ENCODE data around the gene CD40LG. TPM values are rescaled to one million over a fixed set of nuclear protein-coding genes. Genes with fewer than 3 reads are reported as not detected.
A peak's percentile ranks its signal among the peaks of the same experiment; 100 is the strongest.

Gene CD40LG
- total and polyA plus RNA-seq, 5 donors from 2014 or later, result 7.6 to 25.0 (median 19.9) TPM

DNA sequence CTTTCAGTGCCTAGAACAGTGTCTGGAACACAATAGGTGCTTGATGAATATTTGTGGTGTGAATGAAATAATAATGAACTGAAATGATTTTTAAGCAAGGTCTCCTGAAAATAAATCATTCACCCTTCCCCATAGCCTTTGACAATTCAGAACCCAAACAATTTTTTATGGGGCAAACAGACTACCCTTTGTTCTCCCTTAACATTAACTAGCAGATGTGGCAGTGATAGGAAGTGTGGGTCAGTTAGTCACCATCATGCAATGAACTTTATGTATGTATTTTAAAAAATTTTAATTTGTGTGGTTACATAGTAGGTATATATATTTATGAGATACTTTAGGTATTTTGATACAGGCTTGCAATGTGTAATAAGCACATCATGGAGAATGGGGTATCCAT is 27.2 kb upstream of the CD40LG start:
- no peak for ATAC-seq (ENCODE audit: low read depth in 2 of 2)
- no peak overlapping the region for H3K27ac ChIP-seq (ENCODE audit: insufficient read depth, low read length, poor library complexity, severe bottlenecking)
- Mint-ChIP-seq H3K4me3 (no peak overlapping the region), H3K27ac (no peak overlapping the region), H3K9me3 (peaks cover 0 to 2% (median 0%) of the 10 kb centered on the region in 7 donors), H3K4me1 (peaks cover 7 to 64% (median 24%) of the 10 kb centered on the region in 4 donors), H3K27me3 (no peaks in the 10 kb centered on the region), H3K36me3 (no peaks in the 10 kb centered on the region)
- H3K9me3 ChIP-seq (ENCODE audit: control insufficient read depth in 2 of 2, low read length in 2 of 2), result no peaks in the 10 kb centered on the region
- no peak overlapping the region for H3K4me3 ChIP-seq (ENCODE audit: low read depth, low read length)
- H3K27me3 ChIP-seq (ENCODE audit: control insufficient read depth, insufficient read depth, low read length), result no peaks in the 10 kb centered on the region
- DNase-seq, result no peak
- H3K36me3 ChIP-seq (ENCODE audit: control insufficient read depth, insufficient read depth, low read length), result no peaks in the 10 kb centered on the region
- peaks cover 19% of the 10 kb centered on the region for H3K4me1 ChIP-seq (ENCODE audit: control insufficient read depth, insufficient read depth, low read length, poor library complexity, severe bottlenecking)

DNA sequence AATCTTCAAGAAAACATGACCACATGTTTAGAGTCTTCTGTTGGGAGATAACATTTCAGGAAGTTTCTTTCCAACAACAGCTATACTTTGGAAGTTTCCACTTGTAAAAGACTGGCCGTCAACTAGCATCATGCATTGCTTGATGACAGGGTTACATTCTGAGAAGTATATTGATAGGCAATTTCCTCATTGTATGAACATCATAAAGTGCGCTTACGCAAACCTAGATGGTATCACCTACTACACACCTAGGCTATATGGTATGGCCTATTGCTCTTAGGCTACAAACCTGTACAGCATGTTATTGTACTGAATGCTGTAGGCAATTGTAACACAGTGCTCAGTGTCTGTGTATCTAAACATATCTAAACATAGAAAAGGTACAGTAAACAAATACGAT is 25.4 kb upstream of the CD40LG start:
- H3K27ac ChIP-seq (ENCODE audit: insufficient read depth, low read length, poor library complexity, severe bottlenecking), result no peak overlapping the region
- H3K36me3 ChIP-seq (ENCODE audit: control insufficient read depth, insufficient read depth, low read length), result no peaks in the 10 kb centered on the region
- H3K27ac Mint-ChIP-seq, result peak overlapping the region in 2 of 3 donors; percentile 16 to 38
- H3K9me3 ChIP-seq (ENCODE audit: control insufficient read depth in 2 of 2, low read length in 2 of 2), result no peaks in the 10 kb centered on the region
- no peak for DNase-seq
- peaks cover 0 to 2% (median 0%) of the 10 kb centered on the region in 7 donors for H3K9me3 Mint-ChIP-seq
- H3K36me3 Mint-ChIP-seq, result no peaks in the 10 kb centered on the region
- no peaks in the 10 kb centered on the region for H3K27me3 ChIP-seq (ENCODE audit: control insufficient read depth, insufficient read depth, low read length)
- H3K4me3 Mint-ChIP-seq, result no peak overlapping the region
- no peak overlapping the region for H3K4me3 ChIP-seq (ENCODE audit: low read depth, low read length)
- H3K4me1 ChIP-seq (ENCODE audit: control insufficient read depth, insufficient read depth, low read length, poor library complexity, severe bottlenecking), result peaks cover 28% of the 10 kb centered on the region
- peaks cover 9 to 67% (median 27%) of the 10 kb centered on the region in 4 donors for H3K4me1 Mint-ChIP-seq
- no peak for ATAC-seq (ENCODE audit: low read depth in 2 of 2)
- no peaks in the 10 kb centered on the region for H3K27me3 Mint-ChIP-seq

DNA sequence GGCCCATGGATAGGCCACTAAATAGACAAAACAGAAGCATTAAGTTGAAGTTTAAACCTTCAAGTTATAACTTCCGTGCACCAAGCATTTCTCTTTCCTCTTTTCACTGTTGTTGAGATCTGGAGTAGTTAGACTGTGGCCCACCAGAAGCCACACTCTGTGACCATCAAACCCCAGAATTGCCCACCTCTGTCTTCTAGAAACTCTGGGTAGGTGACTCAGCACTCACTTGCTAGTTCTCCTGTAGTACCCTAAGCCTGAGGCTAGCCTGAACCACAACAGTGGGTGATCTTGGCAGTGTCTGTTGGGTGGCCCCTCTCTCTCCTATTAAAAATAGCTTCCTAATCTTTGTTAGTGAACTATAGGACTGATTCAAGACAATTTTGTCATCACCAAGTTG is 24.6 kb upstream of the CD40LG start:
- H3K4me3 Mint-ChIP-seq, result no peak overlapping the region

DNA sequence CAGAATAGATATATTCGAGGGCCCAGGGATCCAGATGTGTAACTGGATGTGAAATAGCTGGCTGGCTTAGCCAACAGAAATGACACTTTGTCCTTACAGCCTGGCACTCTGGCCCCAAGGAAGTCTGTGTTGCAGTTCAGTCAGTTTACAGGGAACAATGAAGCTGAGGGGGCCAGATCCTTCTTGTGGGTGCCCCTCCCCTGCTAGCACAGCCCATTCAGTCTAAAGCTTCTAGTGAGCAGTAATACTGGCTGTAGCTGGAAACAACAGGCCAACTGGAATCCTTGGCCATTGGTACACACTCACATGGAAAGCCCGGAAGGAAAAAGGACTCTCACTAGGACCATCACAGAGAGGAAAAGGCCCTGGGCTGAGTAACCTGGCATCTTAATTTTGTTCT is 22.7 kb upstream of the CD40LG start:
- Mint-ChIP-seq H3K27ac (peak overlapping the region in 1 of 3 donors; percentile 66), H3K36me3 (no peaks in the 10 kb centered on the region), H3K4me3 (no peak overlapping the region), H3K27me3 (no peaks in the 10 kb centered on the region), H3K9me3 (peaks cover 0 to 2% (median 0%) of the 10 kb centered on the region in 7 donors), H3K4me1 (peaks cover 9 to 69% (median 36%) of the 10 kb centered on the region in 4 donors)
- no peaks in the 10 kb centered on the region for H3K9me3 ChIP-seq (ENCODE audit: control insufficient read depth in 2 of 2, low read length in 2 of 2)
- H3K36me3 ChIP-seq (ENCODE audit: control insufficient read depth, insufficient read depth, low read length), result no peaks in the 10 kb centered on the region
- H3K27ac ChIP-seq (ENCODE audit: insufficient read depth, low read length, poor library complexity, severe bottlenecking), result no peak overlapping the region
- H3K27me3 ChIP-seq (ENCODE audit: control insufficient read depth, insufficient read depth, low read length), result no peaks in the 10 kb centered on the region
- DNase-seq, result no peak
- H3K4me1 ChIP-seq (ENCODE audit: control insufficient read depth, insufficient read depth, low read length, poor library complexity, severe bottlenecking), result peaks cover 41% of the 10 kb centered on the region
- H3K4me3 ChIP-seq (ENCODE audit: low read depth, low read length), result no peak overlapping the region
- ATAC-seq (ENCODE audit: low read depth in 2 of 2), result no peak

More for the DNA sequence above, 24.6 kb upstream of the CD40LG start:
- no peaks in the 10 kb centered on the region for H3K27me3 Mint-ChIP-seq
- H3K4me1 Mint-ChIP-seq, result peaks cover 9 to 68% (median 32%) of the 10 kb centered on the region in 4 donors
- peak overlapping the region in 1 of 3 donors; percentile 17 for H3K27ac Mint-ChIP-seq
- DNase-seq (no peak), ATAC-seq (ENCODE audit: low read depth in 2 of 2) (no peak)
- no peak overlapping the region for H3K4me3 ChIP-seq (ENCODE audit: low read depth, low read length)
- H3K9me3 ChIP-seq (ENCODE audit: control insufficient read depth in 2 of 2, low read length in 2 of 2), result no peaks in the 10 kb centered on the region
- H3K27ac ChIP-seq (ENCODE audit: insufficient read depth, low read length, poor library complexity, severe bottlenecking), result no peak overlapping the region
- H3K36me3 ChIP-seq (ENCODE audit: control insufficient read depth, insufficient read depth, low read length), result no peaks in the 10 kb centered on the region
- H3K9me3 Mint-ChIP-seq, result peaks cover 0 to 2% (median 0%) of the 10 kb centered on the region in 7 donors
- no peaks in the 10 kb centered on the region for H3K36me3 Mint-ChIP-seq
- H3K27me3 ChIP-seq (ENCODE audit: control insufficient read depth, insufficient read depth, low read length), result no peaks in the 10 kb centered on the region
- H3K4me1 ChIP-seq (ENCODE audit: control insufficient read depth, insufficient read depth, low read length, poor library complexity, severe bottlenecking), result peaks cover 27% of the 10 kb centered on the region

DNA sequence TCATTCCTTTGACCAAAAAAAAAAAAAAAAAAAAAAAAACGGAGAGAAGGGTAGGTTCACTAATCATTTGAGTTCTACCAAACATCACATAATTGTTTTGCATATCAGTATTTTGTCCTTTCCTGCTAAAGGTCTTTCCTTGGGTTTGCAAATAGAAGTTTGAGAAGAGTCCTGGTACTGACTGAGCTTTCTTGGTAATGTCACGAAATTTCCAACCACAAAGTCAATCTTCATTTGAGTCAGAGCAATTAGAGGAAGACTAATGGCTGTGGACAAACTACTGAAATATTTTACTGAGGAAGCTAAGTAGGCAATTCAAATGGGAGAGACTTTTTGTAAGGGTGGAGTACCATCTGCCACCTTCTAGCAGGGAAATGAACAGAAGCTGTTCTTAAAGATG is 21.7 kb upstream of the CD40LG start:
- no peaks in the 10 kb centered on the region for H3K36me3 ChIP-seq (ENCODE audit: control insufficient read depth, insufficient read depth, low read length)
- ATAC-seq (ENCODE audit: low read depth in 2 of 2), result no peak
- peak overlapping the region; percentile 6 for H3K4me3 ChIP-seq (ENCODE audit: low read depth, low read length)
- Mint-ChIP-seq H3K36me3 (no peaks in the 10 kb centered on the region), H3K27ac (no peak overlapping the region), H3K9me3 (peaks cover 0 to 2% (median 0%) of the 10 kb centered on the region in 7 donors), H3K4me3 (peak overlapping the region in 1 of 4 donors; percentile 32), H3K4me1 (peaks cover 9 to 72% (median 36%) of the 10 kb centered on the region in 4 donors), H3K27me3 (no peaks in the 10 kb centered on the region)
- peaks cover 51% of the 10 kb centered on the region for H3K4me1 ChIP-seq (ENCODE audit: control insufficient read depth, insufficient read depth, low read length, poor library complexity, severe bottlenecking)
- no peaks in the 10 kb centered on the region for H3K27me3 ChIP-seq (ENCODE audit: control insufficient read depth, insufficient read depth, low read length)
- no peaks in the 10 kb centered on the region for H3K9me3 ChIP-seq (ENCODE audit: control insufficient read depth in 2 of 2, low read length in 2 of 2)
- peak in 1 of 3 donors; percentile 60 for DNase-seq
- H3K27ac ChIP-seq (ENCODE audit: insufficient read depth, low read length, poor library complexity, severe bottlenecking), result peak overlapping the region; percentile 45

DNA sequence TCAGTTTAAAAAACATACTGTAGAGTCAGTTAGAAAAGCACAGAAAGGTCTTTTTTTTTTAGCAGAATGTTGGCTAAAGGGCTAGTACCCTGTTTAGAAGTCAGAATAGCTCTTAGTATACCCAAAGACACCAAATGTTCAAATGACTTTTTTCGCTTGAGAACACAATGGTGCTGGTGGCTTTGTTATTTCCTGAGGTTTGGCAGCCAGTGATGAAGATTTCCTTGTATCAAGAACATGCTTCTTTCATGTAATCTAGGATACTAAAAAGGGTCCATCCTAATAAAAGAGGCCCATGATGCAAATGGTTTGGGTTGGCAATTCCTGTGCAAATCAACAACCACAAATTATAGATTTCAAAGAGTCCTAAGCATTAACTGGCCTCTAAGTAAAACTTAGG is 21.1 kb upstream of the CD40LG start:
- Histone ChIP-seq H3K4me1 (ENCODE audit: control insufficient read depth, insufficient read depth, low read length, poor library complexity, severe bottlenecking) (peaks cover 52% of the 10 kb centered on the region), H3K36me3 (ENCODE audit: control insufficient read depth, insufficient read depth, low read length) (no peaks in the 10 kb centered on the region), H3K27me3 (ENCODE audit: control insufficient read depth, insufficient read depth, low read length) (no peaks in the 10 kb centered on the region), H3K4me3 (ENCODE audit: low read depth, low read length) (peak overlapping the region; percentile 40), H3K9me3 (ENCODE audit: control insufficient read depth in 2 of 2, low read length in 2 of 2) (no peaks in the 10 kb centered on the region), H3K27ac (ENCODE audit: insufficient read depth, low read length, poor library complexity, severe bottlenecking) (peak overlapping the region; percentile 45)
- Mint-ChIP-seq H3K27ac (peak overlapping the region in 2 of 3 donors; percentile 51 to 78), H3K4me1 (peaks cover 9 to 71% (median 37%) of the 10 kb centered on the region in 4 donors), H3K4me3 (peak overlapping the region in 2 of 4 donors; percentile 8 to 41), H3K9me3 (peaks cover 0 to 2% (median 0%) of the 10 kb centered on the region in 7 donors), H3K27me3 (no peaks in the 10 kb centered on the region), H3K36me3 (no peaks in the 10 kb centered on the region)
- ATAC-seq (ENCODE audit: low read depth in 2 of 2) (no peak), DNase-seq (peak in 1 of 3 donors; percentile 24)

DNA sequence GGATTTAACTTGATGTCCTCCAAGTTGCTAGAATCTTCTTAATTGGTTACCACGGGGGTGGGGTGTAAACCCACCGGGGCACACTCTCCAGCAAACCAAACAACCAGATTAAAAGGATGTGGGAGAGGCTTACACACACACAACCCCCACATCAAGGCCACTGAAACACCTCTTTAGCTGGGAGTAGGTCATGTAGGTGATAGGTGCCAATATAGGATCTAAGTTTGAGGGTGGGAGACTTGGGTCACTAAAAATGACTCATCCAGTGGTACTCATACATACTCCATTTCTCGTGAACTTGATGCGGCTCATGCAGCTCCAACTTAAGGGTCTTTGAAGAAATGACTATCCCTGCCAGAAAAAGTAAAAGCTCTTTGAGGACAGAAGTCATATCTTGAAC is 20.5 kb upstream of the CD40LG start:
- Histone ChIP-seq H3K4me3 (ENCODE audit: low read depth, low read length) (peak overlapping the region; percentile 40), H3K9me3 (ENCODE audit: control insufficient read depth in 2 of 2, low read length in 2 of 2) (no peaks in the 10 kb centered on the region), H3K27ac (ENCODE audit: insufficient read depth, low read length, poor library complexity, severe bottlenecking) (peak overlapping the region; percentile 5), H3K27me3 (ENCODE audit: control insufficient read depth, insufficient read depth, low read length) (no peaks in the 10 kb centered on the region), H3K4me1 (ENCODE audit: control insufficient read depth, insufficient read depth, low read length, poor library complexity, severe bottlenecking) (peaks cover 52% of the 10 kb centered on the region), H3K36me3 (ENCODE audit: control insufficient read depth, insufficient read depth, low read length) (no peaks in the 10 kb centered on the region)
- DNase-seq (peak in 1 of 3 donors; percentile 30), ATAC-seq (ENCODE audit: low read depth in 2 of 2) (no peak)
- H3K36me3 Mint-ChIP-seq, result no peaks in the 10 kb centered on the region
- H3K27me3 Mint-ChIP-seq, result no peaks in the 10 kb centered on the region
- peaks cover 9 to 72% (median 37%) of the 10 kb centered on the region in 4 donors for H3K4me1 Mint-ChIP-seq
- peak overlapping the region in 2 of 4 donors; percentile 8 to 73 for H3K4me3 Mint-ChIP-seq
- H3K27ac Mint-ChIP-seq, result peak overlapping the region; percentile 51 to 78 (median 52)
- peaks cover 0 to 2% (median 0%) of the 10 kb centered on the region in 7 donors for H3K9me3 Mint-ChIP-seq

Data from CD4-positive, CD25-positive, alpha-beta regulatory T cell (primary cell).